T47D (cell line): ENCODE data around the gene NCAPD2.
A peak's percentile ranks its signal among the peaks of the same experiment; 100 is the strongest.

Source experiments
- DNase-seq, 2 experiments: peaks; one replicate each; pipeline versions ENCODE4 v3.0.0 to v3.0.0-alpha.2; 2011 to 2012; ENCODE audit warnings: low read depth in 1 of 2, low spot score in 1 of 2
- JUND ChIP-seq: IDR thresholded peaks from 2 replicates; pipeline ENCODE4 v1.6.1; 2012; ENCODE audit warnings: low read depth
- in situ Hi-C: cut with HindIII; loops from 2 replicates; pipeline ENCODE4 v1.10.0; 2016; ENCODE audit warnings: low sequenced_read_pairs, low pct_unique_long_range_greater_than_20kb

NCAPD2 gene

DNA sequence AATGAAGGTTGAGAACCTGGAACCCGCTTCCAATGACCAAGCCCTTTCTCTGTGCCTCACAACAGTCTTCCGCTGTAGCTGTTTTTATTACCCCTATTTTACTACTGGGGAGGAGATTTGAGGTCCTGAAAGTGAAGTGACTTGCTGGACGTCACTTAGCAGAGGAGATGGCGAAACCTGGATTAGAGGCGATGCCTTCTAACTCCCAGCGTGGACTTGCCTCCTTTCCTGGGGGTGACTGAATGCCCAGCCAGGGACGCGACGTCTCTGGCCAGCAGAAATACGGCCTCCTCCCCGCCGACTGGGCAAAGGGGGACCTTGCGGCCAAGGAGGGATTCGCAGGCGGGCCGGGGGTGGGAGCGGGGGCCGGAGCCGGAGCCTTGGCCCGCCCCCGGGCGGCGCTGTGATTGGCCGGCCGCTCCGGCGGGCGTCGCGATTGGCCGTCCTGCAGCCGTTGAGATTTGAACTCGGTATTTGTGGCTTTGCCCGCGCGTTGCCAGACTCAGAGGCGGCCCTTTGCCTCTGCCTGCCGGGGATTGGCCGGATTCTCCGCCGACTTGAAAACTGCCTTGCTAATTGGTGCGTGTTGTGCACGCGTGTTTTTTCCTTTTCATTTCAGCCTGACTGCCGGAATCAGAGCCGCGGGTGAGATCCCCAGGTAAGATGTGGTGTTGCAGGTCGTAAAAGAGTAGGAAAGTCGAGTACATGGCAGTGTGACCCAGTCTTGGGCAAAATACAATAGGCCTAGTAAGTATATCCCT, at the start of gene NCAPD2:
NCAPD2 (plus strand) TSS at position 606 of the 761 bp plus-strand sequence. CDS start 997 bp downstream, outside the sequence.
- in situ Hi-C loops: no loop called here
- DNase-seq: peak; percentile 53 to 93
- TF ChIP-seq JUND: no peak

DNA sequence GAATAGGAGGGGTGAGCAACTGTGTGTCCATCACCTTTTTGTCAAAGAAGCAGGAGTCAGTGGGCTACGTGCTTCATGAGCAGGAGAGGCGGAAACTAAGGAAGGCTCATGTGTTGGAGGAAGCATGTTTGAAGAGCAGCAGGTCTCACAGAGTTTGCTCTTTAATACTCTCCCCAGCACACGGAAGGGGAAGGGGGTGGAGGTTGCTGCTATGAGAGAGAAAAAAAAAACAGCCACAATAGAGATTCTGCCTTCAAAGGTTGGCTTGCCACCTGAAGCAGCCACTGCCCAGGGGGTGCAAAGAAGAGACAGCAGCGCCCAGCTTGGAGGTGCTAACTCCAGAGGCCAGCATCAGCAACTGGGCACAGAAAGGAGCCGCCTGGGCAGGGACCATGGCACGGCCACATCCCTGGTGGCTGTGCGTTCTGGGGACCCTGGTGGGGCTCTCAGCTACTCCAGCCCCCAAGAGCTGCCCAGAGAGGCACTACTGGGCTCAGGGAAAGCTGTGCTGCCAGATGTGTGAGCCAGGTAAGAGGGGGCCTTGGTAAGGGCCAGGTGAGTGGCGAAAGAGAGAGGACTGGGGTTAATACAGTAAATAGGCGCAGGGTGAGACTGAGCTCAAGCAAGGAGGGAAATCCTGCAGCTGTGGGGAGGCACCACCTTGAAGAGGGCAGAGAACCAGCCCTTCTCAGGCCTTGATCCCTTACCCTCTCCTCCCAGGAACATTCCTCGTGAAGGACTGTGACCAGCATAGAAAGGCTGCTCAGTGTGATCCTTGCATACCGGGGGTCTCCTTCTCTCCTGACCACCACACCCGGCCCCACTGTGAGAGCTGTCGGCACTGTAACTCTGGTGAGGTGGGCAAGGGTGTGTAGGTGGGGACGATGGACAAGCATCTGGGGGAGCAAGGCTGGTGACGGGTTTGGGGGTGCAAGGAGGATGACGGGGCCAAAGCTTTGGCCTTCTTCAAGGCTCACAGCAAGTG, 48.9 kb upstream of the NCAPD2 start, which contains the start of gene CD27:
CD27 (plus strand) TSS at position 252 of the 985 bp plus-strand sequence; CDS start at position 393, 141 bp downstream.
- no peak for DNase-seq

GRCh38 chr12:6450091-6450868, 43.6 kb upstream of the NCAPD2 start:
- no peak for TF ChIP-seq JUND
- DNase-seq: no peak
- in situ Hi-C loops: no loop called here

More for the DNA sequence above, 48.9 kb upstream of the NCAPD2 start, which contains the start of gene CD27:
- in situ Hi-C loops: no loop called here
- no peak for TF ChIP-seq JUND

DNA sequence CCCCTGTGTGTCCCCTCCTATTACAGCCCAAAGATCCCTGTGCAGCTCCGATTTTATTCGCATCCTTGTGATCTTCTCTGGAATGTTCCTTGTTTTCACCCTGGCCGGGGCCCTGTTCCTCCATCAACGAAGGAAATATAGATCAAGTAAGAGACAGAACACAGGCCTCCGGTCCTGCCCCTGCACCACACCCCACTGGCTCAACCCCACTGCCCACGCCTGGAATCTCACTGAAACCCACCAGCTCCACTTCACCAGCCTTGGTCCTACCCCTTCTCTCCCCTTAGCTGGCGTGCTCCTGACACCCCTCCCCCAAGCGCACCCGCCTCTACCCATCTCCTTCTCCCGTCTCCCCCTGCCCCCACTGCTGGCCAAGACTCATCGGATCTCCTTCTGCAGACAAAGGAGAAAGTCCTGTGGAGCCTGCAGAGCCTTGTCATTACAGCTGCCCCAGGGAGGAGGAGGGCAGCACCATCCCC, 43.0 kb upstream of the NCAPD2 start:
- in situ Hi-C loops: no loop called here
- TF ChIP-seq JUND: no peak
- no peak for DNase-seq

DNA sequence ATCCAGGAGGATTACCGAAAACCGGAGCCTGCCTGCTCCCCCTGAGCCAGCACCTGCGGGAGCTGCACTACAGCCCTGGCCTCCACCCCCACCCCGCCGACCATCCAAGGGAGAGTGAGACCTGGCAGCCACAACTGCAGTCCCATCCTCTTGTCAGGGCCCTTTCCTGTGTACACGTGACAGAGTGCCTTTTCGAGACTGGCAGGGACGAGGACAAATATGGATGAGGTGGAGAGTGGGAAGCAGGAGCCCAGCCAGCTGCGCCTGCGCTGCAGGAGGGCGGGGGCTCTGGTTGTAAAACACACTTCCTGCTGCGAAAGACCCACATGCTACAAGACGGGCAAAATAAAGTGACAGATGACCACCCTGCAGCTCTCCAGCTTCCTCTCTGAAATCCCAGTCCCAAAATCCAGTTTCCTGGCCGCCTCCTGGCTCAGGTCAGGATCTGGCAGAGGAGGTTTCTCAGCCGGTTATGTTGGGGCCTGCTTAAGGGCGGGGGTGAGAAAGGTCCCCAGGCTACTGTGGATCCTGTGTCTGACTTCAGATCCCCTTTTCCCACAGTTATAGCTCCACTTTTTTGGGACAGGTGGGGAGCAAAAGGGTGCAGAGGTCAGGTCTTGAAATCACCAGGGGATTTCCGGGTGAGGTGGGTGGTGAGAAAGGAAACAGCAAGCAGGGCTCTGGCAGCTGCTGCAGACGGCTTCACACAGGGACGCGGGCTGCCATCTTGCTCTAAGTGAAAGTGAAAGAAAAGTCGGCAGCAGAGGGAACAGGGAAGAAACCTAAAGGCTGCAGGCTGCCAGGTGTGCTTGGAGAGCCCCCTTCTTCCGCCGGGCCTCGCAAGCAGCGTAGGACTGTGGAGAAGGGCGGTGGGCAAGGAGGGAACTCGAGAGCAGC, 42.3 kb upstream of the NCAPD2 start, which contains the start of gene TAPBPL:
TAPBPL (plus strand) TSS at position 695 of the 897 bp plus-strand sequence. CDS start 207 bp downstream, outside the sequence.
- in situ Hi-C loops: no loop called here
- peak; percentile 39 to 66 for DNase-seq
- no peak for TF ChIP-seq JUND

GRCh38 chr12:6452245-6452943, 41.5 kb upstream of the NCAPD2 start:
- no peak for TF ChIP-seq JUND
- in situ Hi-C loops: no loop called here
- no peak for DNase-seq

DNA sequence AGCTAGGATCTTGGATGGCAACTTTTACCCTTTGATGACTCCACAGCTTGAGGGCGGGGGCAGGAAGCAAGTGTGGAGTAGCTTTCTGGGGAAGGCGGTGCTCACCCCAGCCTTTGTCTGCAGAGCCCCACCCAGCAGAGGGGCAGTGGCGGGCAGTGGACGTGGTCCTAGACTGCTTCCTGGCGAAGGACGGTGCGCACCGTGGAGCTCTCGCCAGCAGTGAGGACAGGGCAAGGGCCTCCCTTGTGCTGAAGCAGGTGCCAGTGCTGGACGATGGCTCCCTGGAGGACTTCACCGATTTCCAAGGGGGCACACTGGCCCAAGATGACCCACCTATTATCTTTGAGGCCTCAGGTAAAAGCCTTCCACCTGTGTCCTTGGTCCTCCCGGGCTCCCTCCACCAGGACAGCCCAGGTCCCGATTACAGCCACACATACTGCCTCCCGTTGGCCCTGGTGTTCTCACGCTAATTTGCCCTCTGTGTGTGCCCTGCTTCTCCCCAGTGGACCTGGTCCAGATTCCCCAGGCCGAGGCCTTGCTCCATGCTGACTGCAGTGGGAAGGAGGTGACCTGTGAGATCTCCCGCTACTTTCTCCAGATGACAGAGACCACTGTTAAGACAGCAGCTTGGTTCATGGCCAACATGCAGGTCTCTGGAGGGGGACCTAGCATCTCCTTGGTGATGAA, 40.8 kb upstream of the NCAPD2 start:
- no peak for TF ChIP-seq JUND
- in situ Hi-C loops: no loop called here
- DNase-seq: no peak

GRCh38 chr12:6457220-6457945, 36.5 kb upstream of the NCAPD2 start:
- TF ChIP-seq JUND: no peak
- in situ Hi-C loops: no loop called here
- DNase-seq: no peak

- no peak for TF ChIP-seq JUND
- no peak for DNase-seq
- in situ Hi-C loops: no loop called here
Measured at GRCh38 chr12:6458281-6459003, 35.5 kb upstream of the NCAPD2 start.
